Neural progenitor cell (in vitro differentiated cells): ENCODE data around the gene VCL.

Source experiments
- EZH2 ChIP-seq: fragments of 200-600 bp; sonication (generic); IDR thresholded peaks from 2 replicates; pipeline ENCODE4 v1.6.1; 2017; ENCODE audit warnings: antibody characterized with exemption, mild to moderate bottlenecking, moderate library complexity
- EZH2phosphoT487 ChIP-seq: fragments of 200-600 bp; sonication (generic); IDR thresholded peaks from 2 replicates; pipeline ENCODE4 v1.6.1; 2017; ENCODE audit warnings: antibody characterized with exemption
- TF ChIP-seq, protein P1 (sequence below): fragments of 200-600 bp; sonication (generic); IDR thresholded peaks from 2 replicates; pipeline ENCODE4 v1.5.1; 2017; ENCODE audit warnings: antibody characterized with exemption, mild to moderate bottlenecking

DNA sequence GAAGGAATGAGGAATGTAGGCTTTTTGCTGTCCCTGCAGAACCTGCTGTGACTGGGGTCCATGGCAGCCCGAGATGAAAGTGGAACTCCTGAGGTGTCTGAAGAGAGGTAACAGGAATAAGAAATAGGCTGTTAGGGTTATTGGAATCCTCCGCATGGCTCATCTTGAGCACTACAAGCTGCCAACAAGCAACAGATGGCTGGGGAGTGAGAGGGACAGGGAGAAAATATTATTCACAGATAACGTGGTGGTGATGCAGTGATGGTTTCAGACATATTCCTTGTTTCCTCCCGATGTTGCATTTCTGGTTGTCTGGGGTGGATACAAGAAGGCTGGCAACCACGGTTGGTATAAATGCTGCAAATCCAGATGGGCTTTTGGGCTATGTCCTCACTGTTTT lies 106.6 kb downstream of the VCL start:
- TF ChIP-seq, protein P1, sequence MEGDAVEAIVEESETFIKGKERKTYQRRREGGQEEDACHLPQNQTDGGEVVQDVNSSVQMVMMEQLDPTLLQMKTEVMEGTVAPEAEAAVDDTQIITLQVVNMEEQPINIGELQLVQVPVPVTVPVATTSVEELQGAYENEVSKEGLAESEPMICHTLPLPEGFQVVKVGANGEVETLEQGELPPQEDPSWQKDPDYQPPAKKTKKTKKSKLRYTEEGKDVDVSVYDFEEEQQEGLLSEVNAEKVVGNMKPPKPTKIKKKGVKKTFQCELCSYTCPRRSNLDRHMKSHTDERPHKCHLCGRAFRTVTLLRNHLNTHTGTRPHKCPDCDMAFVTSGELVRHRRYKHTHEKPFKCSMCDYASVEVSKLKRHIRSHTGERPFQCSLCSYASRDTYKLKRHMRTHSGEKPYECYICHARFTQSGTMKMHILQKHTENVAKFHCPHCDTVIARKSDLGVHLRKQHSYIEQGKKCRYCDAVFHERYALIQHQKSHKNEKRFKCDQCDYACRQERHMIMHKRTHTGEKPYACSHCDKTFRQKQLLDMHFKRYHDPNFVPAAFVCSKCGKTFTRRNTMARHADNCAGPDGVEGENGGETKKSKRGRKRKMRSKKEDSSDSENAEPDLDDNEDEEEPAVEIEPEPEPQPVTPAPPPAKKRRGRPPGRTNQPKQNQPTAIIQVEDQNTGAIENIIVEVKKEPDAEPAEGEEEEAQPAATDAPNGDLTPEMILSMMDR, result no peak
- no peak for TF ChIP-seq EZH2
- no peak for TF ChIP-seq EZH2phosphoT487
